ENCODE measurements around the gene C4B.
"Not testable (repeated sequence)": the region's sequence is repeated elsewhere in the genome, so short reads cannot be mapped to it uniquely, and the experiment has no call there.

Gene C4B

DNA sequence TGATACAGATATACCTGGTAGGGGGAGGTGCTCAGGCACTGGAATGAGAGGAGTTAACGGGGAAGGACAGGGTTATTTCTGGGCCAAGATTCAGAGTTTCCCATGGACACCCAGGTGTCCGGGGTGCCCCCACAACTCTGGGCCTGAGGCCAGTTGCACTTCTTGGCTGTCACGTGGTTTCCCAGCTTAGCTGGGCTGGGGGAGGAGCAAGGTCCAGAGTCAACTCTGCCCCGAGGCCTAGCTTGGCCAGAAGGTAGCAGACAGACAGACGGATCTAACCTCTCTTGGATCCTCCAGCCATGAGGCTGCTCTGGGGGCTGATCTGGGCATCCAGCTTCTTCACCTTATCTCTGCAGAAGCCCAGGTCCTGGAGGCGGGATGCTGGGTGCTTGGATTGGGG, at the start of gene C4B:
C4B (plus strand) TSS at position 249 of the 400 bp plus-strand sequence; CDS start at position 300, 51 bp downstream.
- DNase-seq (ENCODE audit: low spot score): not testable (repeated sequence)

DNA sequence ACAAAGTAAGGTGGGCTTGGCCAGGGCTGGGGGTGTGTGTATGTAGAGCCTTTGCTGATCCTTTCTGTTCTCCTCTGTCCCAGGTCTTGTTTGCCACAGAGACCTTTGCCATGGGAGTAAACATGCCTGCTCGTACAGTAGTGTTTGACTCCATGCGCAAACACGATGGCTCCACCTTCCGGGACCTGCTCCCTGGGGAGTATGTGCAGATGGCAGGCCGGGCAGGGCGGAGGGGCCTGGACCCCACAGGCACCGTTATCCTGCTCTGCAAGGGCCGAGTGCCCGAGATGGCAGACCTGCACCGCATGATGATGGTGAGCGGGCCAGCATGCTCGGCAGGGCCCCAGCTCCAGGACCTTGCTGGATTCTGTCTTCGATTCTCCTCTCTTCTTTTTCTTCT, 48.9 kb upstream of the C4B start:
- no peak for DNase-seq (ENCODE audit: low spot score)

DNA sequence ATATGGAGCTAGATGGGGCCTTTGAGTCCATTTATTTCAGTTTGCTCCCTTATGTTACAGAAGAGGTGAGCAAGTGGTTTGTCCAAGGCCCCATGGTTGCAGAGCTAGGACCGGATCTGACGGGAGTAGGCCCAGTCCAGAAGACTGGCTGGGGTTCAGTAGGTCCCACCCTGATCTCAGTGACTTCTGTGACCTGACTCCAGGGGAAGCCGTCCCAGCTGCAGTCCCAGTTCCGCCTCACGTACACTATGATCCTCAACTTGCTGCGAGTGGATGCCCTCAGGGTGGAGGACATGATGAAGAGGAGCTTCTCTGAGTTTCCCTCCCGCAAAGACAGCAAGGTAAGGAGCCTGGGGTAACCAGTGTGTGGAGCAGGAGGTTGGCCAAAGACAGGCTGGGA, 48.1 kb upstream of the C4B start:
- no peak for DNase-seq (ENCODE audit: low spot score)

DNA sequence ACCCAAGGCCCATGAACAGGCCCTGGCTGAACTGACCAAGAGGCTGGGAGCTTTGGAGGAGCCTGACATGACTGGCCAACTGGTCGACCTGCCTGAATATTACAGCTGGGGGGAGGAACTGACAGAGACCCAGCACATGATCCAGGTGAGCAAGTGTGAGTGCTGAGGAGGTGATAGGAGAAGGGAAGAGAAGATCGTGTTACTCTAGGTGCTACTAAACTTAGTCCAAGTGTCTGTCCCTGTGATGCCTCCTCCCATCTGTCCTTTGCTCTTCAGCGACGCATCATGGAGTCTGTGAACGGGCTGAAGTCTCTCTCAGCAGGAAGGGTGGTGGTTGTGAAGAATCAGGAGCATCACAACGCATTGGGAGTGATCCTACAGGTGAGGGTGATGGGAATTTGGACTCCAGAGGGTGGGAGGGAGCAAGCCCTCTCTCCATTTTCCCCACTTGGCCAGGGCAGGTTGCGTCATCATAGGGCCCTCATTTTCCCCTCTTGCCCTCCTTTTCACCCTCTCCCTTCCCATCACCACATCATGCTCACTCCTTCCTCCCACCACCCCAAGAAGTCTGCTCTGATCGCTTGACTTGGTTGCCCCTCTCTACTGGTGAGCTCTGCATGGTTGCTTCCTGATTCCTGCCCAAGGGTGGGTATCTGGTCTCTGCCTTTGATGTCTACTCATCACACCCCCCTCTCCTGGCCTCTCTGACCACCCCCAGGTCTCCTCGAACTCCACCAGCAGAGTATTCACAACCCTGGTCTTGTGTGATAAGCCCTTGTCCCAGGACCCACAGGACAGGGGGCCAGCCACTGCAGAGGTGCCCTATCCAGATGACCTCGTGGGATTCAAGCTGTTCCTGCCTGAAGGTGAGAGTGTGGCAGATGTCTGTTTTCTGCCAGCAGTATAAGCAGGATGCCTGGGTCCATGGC, 47.3 kb upstream of the C4B start:
- DNase-seq (ENCODE audit: low spot score): no peak

DNA sequence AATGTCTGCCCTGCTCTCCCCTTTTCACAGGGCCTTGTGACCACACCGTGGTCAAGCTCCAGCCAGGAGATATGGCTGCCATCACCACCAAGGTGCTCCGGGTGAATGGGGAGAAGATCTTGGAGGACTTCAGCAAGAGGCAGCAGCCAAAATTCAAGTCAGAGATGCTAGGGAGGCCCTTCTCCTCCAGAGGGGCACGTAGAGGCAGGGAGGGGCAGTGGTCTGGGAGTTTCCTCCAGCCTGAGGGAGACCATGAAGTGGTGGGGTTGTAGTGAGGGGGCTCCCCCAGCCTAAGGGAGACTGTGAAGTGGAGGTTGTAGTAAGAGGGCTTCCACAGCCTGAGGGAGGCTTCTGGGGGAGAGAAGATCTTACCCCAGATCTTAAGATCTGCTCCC, 46.7 kb upstream of the C4B start:
- DNase-seq (ENCODE audit: low spot score): no peak

DNA sequence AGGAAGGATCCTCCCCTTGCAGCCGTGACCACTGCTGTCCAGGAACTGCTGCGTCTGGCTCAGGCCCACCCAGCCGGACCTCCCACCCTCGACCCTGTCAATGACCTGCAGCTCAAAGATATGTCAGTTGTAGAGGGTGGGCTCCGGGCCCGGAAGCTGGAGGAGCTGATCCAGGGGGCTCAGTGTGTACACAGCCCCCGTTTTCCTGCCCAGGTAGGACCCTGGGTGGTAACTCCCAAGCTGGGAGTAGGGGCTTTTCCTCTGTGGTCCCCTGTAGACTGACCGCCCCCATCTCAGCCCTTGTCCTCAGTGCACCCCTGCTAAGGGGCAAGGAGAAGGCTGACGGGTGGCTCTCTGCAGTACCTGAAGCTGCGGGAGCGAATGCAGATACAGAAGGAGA, 46.3 kb upstream of the C4B start:
- DNase-seq (ENCODE audit: low spot score): no peak

DNA sequence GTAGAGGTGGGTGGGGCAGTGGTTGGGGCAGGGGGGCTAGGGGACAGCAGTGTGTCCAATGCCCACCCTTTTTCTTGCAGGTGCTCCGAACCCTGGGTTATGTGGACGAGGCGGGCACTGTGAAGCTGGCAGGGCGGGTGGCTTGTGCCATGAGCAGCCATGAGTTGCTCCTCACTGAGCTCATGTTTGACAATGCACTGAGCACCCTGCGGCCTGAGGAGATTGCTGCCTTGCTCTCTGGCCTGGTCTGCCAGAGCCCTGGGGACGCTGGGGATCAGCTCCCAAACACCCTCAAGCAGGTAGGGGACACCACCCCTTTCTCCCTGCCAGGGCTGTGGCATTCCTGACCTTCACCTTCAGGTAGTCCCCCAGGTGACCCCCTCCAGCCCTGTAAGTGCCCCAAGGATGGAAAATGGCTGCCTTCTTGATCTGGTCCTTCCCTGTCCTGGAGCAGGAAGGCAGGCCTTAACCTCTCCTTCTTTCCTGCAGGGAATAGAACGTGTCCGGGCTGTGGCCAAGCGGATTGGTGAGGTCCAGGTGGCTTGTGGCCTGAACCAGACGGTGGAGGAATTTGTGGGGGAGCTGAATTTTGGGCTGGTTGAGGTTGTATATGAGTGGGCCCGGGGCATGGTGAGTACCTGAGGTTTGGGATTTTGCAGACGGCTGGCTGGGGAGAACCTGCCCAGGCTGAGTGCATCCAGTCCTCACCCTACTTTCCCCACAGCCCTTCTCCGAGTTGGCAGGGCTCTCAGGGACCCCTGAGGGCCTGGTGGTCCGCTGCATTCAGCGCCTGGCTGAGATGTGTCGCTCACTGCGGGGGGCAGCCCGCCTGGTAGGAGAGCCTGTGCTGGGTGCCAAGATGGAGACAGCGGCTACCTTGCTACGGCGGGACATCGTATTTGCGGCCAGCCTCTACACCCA, 45.5 kb upstream of the C4B start:
- DNase-seq (ENCODE audit: low spot score): no peak

DNA sequence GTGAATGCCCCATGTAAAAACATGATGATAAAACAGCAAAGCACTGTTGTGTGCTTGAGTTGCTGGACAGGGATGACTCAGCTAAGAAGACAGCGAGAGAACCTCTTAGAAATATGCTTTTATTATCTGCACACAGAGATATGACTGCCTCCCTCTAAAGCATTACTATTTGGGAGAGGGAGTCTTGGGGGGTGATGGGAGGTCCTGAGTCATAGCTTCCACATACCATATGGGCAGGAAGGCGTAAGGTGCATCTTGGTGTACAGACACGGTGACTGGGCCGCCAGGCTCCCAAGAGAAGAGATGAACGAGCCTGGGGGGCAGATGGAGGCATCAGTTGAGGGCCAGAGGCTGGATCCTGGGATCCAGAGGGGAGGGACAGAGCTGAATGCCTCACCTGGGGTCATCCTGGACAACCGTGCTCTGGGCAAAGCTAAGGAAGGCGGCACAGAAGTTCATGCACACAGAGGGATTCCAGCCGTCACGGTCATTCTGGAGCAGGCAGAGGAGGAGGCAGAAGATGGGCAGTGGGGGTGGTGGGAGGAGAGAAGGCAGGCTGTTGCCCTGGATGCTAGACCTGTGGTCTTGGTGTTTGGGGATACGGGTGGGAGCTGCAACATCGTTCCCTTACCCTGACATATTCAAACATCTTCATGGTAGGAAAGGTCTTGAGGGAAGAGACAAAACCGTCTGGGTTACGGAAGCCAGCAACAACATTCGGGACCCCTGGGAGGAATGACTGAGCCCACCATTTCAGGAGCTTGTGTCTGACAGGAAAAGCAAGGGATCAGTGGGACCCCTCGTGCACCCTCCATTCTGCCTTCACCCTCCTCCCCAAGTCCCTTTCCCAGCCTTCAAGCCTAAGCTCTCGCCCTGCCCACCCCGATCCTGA, 44.6 kb upstream of the C4B start:
- no peak for DNase-seq (ENCODE audit: low spot score)

DNA sequence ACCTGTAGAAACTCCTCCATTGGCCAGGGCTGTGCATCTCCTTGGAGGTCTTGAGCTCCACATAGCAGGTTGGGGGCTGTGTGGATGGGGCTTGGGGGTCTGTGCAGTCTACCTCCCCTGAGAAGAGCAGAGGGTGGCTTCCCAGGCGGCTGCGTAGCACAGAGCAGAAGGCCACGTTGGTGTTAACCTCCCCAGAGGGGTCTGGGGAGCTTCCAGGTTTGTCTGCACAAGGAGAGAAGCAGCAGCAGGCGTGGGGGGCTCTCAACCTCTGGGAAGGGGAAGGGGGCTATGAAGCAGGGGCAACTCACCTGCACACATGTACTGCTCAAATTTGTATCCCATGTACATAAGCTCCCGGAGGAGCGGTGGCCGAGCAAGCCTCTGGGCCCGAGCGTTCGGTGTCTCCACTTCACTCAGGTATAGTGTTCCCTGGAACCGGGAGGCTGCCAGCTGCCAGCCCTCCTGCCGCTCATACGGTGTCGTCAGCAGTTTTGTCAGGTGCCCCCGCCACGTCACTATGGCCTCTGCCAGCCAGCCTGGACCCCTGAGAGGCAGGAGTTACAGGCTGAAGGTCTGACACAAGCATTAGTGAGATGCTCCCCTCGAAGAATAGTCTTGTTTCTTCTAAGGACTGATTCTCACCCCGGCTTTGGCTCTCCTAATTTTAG, 43.9 kb upstream of the C4B start:
- DNase-seq (ENCODE audit: low spot score): no peak

DNA sequence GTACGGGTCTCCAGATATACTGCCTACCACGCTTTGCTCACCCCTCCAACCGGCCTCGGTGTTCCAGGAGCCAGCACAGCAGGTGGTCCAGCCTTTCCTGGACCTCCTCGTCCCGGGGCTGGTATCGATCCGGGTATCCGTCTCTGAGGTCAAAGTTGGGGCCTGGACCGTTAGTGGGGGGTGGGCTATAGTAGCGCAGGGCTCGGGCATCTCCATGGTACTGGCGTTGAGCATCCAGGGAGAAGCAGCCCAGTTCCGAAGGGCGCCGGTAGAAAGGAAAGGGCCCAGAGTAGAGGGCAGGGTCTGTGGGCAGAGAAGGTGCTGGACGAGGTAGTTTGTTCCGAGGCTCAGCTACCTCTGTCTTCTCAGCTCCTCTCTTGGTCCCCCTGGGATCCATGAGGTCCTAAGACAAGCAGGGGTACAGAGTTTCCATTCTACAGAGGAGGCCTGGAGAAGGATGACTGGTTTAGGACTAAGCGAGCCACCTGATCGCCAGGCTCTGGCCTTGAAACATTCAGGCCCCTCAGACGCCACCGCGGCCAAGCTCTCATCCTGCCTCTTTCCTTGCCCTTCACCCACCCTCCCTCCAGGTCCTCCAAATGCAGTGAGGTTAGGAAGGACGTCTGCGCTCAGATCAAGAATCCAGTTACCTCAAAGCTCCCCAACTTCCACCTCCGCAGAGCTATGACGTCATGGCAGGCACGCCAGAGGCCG, 43.2 kb upstream of the C4B start:
- no peak for DNase-seq (ENCODE audit: low spot score)

DNA sequence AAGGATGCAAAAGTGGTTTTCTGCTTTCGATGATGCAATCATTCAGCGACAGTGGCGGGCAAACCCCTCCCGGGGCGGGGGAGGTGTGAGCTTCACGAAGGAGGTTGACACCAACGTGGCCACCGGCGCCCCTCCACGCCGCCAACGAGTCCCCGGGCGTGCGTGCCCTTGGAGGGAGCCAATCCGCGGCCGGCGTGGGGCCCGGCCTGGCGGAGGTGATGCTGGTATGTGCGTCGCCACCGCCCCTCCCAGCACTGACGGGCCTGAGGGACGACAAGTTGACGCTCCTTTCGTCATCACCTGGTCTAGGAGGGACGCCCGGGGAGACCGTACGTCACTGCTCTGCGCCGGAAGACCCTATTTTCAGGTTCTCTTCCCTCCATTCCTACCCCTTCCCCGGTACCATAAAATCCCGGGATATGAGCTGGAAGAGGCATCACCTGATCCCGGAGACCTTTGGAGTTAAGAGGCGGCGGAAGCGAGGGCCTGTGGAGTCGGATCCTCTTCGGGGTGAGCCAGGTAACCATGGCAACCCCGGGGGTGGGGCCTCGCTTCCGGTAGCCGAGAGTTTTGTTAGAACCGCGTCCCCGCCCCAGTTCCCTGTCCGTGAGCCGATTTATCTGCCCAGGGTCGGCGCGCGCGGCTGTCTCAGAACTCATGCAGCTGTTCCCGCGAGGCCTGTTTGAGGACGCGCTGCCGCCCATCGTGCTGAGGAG, 42.4 kb upstream of the C4B start, which contains the start of gene DXO:
DXO (minus strand) TSS at position 146 of the 716 bp plus-strand sequence. CDS start 463 bp downstream, outside the sequence.
- peak; percentile 97 for DNase-seq (ENCODE audit: low spot score)

DNA sequence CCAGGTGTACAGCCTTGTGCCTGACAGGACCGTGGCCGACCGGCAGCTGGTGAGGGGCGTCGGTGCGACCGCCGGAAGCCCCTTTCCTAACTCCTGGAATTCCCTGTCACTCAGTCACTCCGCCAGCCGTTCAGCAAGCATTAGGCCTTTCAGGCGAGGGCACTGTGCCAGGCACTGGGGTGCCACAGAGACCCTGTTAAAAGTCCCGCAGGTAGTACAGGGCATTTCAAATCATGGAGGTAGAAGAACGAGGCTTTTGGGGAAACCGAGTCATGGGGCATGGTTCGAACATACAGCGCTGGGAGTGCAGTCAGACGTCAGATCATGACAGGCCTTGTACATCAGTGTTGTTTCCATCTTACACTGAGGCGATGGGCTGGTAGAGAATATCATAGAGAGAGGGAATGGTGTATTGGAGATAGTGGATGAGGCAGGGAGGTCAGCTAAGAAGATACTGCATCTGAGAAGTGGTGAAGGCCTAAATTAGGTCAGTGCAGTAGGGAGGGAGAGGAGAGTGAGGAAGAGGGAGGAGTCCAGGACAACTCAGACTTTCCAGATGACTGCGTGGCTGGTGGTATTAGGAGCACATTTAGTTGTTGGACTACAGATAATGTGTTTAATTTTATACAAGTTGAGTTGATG, 41.8 kb upstream of the C4B start:
- DNase-seq (ENCODE audit: low spot score): no peak

DNA sequence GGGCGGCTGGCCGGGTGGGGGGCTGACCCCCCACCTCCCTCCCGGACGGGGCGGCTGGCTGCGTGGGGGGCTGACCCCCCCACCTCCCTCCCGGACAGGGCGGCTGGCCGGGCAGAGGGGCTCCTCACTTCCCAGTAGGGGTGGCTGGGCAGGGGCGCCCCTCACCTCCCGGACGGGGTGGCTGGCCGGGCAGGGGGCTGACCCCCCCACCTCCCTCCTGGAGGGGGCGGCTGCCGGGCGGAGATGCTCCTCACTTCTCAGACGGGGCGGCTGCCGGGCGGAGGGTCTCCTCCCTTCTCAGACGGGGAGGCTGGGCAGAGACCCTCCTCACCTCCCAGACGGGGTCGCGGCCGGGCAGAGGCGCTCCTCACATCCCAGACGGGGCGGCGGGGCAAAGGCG, 38.5 kb upstream of the C4B start:
- not testable (repeated sequence) for DNase-seq (ENCODE audit: low spot score)

DNA sequence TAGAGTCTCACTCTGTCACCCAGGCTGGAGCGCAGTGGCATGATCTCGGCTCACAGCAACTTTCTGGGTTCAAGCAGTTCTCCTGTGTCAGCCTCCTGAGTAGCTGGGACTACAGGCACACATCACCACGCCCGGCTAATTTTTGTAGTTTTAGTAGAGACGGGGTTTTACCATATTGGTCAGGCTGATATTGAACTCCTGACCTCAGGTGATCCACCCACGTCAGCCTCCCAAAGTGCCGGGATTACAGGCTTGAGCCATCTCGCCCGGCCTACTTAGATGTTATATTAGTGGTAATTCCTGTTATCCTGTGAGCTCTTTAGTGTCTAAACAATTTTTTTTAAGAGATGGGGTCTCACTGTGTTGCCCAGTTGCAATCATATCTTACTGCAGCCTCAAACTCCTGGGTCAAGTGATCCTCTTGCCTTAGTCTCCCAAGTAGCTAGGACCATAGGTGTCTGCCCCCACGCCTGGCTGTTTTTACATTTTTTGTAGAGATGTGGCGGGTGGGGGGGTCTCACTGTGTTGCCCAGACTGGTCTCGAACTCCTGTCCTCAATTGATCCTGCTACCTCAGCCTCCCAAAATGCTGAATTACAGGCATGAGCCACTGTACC, 36.7 kb upstream of the C4B start:
- DNase-seq (ENCODE audit: low spot score): no peak

DNA sequence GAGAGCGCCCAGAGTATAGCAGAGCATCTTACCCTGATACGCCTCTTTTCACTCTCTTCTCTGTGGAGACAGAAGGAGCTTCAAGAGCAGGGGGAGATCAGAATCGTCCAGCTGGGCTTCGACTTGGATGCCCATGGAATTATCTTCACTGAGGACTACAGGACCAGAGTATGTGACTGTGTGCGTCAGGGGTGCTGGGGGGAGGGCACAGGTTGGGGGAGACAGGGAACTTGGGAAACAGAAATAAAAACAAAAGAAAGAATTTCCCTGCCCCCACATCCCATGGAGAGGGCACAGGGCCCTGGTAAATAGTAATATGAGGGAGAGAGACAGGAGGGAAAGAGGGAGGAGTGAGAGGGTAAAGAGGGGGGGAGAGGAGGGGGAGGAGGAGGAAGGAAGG, 35.8 kb upstream of the C4B start:
- no peak for DNase-seq (ENCODE audit: low spot score)

DNA sequence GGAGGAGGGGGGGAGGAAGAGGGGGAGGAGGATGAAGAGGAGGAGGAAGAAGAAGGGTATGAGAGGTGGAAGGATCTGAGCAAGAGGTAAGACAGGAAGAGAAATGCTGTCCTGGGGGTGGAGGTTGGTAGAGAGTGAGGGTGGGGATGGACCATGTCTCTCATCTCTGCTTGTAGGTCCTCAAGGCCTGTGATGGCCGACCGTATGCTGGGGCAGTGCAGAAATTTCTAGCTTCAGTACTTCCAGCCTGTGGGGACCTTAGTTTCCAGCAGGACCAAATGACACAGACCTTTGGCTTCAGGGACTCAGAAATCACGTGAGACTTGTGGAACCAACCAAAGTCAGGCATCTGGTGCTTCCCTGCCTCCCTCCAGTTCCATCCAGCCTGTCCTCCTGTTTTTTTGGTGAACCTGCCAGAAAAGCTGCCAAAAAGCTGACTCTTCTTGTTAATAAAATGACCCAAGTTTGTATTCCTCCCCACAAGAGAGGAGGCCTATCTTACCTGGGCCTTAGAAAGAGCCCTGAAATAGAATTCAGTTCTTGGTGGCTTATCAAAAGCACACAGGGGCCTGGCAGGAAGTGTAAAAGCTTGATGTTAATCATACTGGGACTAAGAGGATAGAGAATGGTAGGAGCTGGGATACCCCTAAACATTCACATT, 35.2 kb upstream of the C4B start:
- no peak for DNase-seq (ENCODE audit: low spot score)

DNA sequence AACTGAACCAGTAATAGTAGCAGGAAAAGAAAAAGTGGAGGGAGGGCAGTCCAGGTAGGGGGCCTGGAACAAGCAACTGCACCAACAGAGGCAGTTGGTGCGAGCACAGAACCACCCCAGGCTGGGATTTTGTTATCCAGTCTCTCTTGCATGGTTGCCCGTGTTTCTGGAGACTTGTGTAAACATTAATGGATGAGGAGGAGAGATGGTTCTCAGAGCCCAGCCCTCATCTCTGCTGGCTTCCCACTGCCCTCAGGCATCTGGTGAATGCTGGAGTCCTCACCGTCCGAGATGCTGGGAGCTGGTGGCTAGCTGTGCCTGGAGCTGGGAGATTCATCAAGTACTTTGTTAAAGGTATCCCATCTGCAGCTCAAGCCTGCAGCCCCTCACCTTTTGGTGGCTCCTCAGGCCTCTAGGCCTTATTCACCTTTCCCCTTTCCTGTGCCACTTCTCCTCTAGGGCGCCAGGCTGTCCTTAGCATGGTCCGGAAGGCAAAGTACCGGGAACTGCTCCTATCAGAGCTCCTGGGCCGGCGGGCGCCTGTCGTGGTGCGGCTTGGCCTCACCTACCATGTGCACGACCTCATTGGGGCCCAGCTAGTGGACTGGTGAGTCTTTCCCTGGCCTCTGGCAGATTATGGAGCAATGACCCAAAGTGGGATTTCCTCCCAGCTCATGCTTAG, 34.3 kb upstream of the C4B start:
- DNase-seq (ENCODE audit: low spot score): peak; percentile 48

DNA sequence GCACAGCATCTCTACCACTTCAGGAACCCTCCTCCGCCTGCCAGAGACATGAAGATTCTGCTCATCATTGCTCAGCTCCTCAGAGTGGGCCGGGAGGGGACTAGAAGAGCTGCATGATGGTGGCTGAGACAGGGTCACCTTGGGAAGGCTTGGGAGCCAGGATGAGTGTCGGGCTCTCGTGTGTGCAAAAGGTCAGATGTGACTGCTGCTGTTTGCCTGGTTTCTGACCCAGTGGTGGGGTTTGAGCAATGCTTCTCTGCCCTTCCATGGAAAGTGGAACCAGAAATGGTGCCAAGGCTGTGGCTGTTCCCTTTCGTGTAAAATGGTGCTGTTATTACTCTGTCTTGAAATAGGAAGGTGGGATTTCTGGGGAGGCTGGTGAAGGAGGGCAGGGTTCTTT, 33.6 kb upstream of the C4B start:
- not testable (repeated sequence) for DNase-seq (ENCODE audit: low spot score)

Data from left forelimb (tissue), 1 donor.